ENCODE measurements around the gene PPP1R7. TPM values are rescaled to one million over a fixed set of nuclear protein-coding genes. Genes with fewer than 3 reads are reported as not detected.

PPP1R7 gene
- total RNA-seq, 1 donor from 2014 or later, result 57.7 TPM

GRCh38 chr2:241139531-241140444 lies 10.5 kb upstream of the PPP1R7 start:
- no peak for TF ChIP-seq CTCF (conservative IDR thresholded peaks at IDR 0.05; ENCODE audit: low read depth, low read length)
- DNase-seq (ENCODE audit: low read depth), result no peak
- no peak overlapping the region for H3K4me3 ChIP-seq (ENCODE audit: low read depth, low read length)

- H3K4me3 ChIP-seq (ENCODE audit: low read depth, low read length), result no peak overlapping the region
- no peak for DNase-seq (ENCODE audit: low read depth)
- TF ChIP-seq CTCF (conservative IDR thresholded peaks at IDR 0.05; ENCODE audit: low read depth, low read length), result no peak
Measured at GRCh38 chr2:241140445-241140840, 9.8 kb upstream of the PPP1R7 start.

DNA sequence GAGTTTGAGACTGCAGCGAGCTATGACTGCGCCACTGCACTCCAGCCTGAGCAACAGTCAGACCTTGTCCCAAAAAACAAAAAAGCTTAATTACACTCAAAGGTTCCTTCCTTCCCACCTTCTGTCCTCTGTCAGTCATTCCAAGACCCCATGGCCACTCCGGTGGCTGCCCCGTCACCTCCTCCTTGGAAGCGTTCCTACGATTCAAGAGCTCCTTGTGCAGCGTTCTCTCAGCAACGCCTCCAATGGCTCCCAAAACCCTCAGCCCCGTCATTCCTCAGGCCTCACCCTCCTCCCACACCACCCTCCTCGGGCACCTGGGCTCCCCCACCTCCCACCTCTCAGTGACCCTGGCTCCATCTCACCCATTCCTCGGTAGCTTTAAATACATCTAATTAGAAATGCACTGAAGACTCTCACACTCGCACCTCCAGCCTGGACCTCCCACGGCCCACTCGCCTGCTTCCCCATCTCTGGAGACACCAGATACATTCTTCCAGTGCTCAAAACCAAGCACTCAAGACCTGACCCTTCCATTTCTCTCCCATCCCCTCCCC lies 9.0 kb upstream of the PPP1R7 start:
- no peak for TF ChIP-seq CTCF (conservative IDR thresholded peaks at IDR 0.05; ENCODE audit: low read depth, low read length)
- no peak overlapping the region for H3K4me3 ChIP-seq (ENCODE audit: low read depth, low read length)
- DNase-seq (ENCODE audit: low read depth), result no peak

- TF ChIP-seq CTCF (conservative IDR thresholded peaks at IDR 0.05; ENCODE audit: low read depth, low read length), result no peak
- H3K4me3 ChIP-seq (ENCODE audit: low read depth, low read length), result no peak overlapping the region
- no peak for DNase-seq (ENCODE audit: low read depth)
Measured at GRCh38 chr2:241142063-241142462, 8.2 kb upstream of the PPP1R7 start.

- no peak for TF ChIP-seq CTCF (conservative IDR thresholded peaks at IDR 0.05; ENCODE audit: low read depth, low read length)
- no peak for DNase-seq (ENCODE audit: low read depth)
- no peak overlapping the region for H3K4me3 ChIP-seq (ENCODE audit: low read depth, low read length)
Measured at GRCh38 chr2:241142593-241142992, 7.7 kb upstream of the PPP1R7 start.

- H3K4me3 ChIP-seq (ENCODE audit: low read depth, low read length), result no peak overlapping the region
- no peak for TF ChIP-seq CTCF (conservative IDR thresholded peaks at IDR 0.05; ENCODE audit: low read depth, low read length)
- no peak for DNase-seq (ENCODE audit: low read depth)
Measured at GRCh38 chr2:241146286-241146685, 4.0 kb upstream of the PPP1R7 start.

Data from epithelial cell of proximal tubule (primary cell).